Measurements from ENCODE around the gene ADAM23.

Gene ADAM23

DNA sequence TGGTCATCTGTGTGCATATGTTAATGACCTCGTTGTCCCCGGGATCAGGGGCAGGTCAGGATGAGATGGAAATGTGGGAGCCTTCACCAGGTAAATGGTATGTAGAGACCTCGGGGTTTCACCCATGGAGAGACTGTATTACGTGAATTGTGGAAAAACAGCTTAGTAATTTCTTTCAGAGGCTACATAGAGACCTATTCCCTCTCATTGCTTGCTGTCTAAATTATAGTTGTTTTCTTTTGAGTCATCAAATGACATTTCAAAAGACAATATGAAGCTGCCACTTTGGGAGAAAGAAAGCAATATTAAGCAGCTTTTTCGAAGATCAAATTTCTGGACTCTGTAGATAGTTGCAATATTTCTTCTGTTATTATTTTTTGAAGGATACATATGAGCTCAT lies 20.4 kb downstream of the ADAM23 start:
- H4K91ac ChIP-seq (ENCODE audit: low read depth, low read length, poor library complexity) = no peak overlapping the region
- no peaks in the 10 kb centered on the region for H3K79me1 ChIP-seq (ENCODE audit: low read depth, low read length)

GRCh38 chr2:206464597-206464996 lies 21.3 kb downstream of the ADAM23 start:
- no peak overlapping the region for H3K18ac ChIP-seq (ENCODE audit: low read length)
- H2AFZ ChIP-seq (ENCODE audit: low read length) = no peak overlapping the region
- H3K4me1 ChIP-seq (ENCODE audit: control insufficient read depth in 2 of 2, insufficient read depth in 1 of 2, low read depth in 1 of 2, low read length in 2 of 2) = no peaks in the 10 kb centered on the region
- no peak overlapping the region for H3K4ac ChIP-seq (ENCODE audit: low read length)
- no peak overlapping the region for H2BK15ac ChIP-seq (ENCODE audit: low read length)
- H3K4me3 ChIP-seq (ENCODE audit: low read length in 2 of 2) = no peak overlapping the region
- WGBS, 2 donors (ENCODE audit: extremely low coverage in 2 of 2, insufficient read length in 2 of 2, insufficient replicate concordance in 1 of 2) = no CpG with 5 or more reads among the region's 2 CpGs
- peaks cover 3 to 6% of the 10 kb centered on the region in 2 donors for H3K9me3 ChIP-seq (replicated peaks in 1 of 2; ENCODE audit: control insufficient read depth in 2 of 2, insufficient read depth in 1 of 2, low read depth in 1 of 2, low read length in 2 of 2)
- no peak overlapping the region for H3K14ac ChIP-seq (ENCODE audit: low read length)
- no peaks in the 10 kb centered on the region for H3K36me3 ChIP-seq (replicated peaks in 1 of 2; ENCODE audit: control insufficient read depth in 2 of 2, insufficient read depth in 2 of 2, low read length in 2 of 2)
- H3K27ac ChIP-seq (replicated peaks; ENCODE audit: low read length) = no peak overlapping the region
- DNase-seq (ENCODE audit: low spot score) = no peak
- H4K91ac ChIP-seq (ENCODE audit: low read depth, low read length, poor library complexity) = no peak overlapping the region
- no peak overlapping the region for H3K4me2 ChIP-seq (ENCODE audit: insufficient read depth, low read length, poor library complexity, severe bottlenecking)
- no peaks in the 10 kb centered on the region for H3K79me1 ChIP-seq (ENCODE audit: low read depth, low read length)
- no peak overlapping the region for H3K23ac ChIP-seq (ENCODE audit: low read depth, low read length, poor library complexity)
- no peak overlapping the region for H4K8ac ChIP-seq (ENCODE audit: low read depth, low read length)
- H3K27me3 ChIP-seq (ENCODE audit: control insufficient read depth in 3 of 3, insufficient read depth in 3 of 3, low read depth in 1 of 3, low read length in 3 of 3) = no peaks in the 10 kb centered on the region
- H2AK5ac ChIP-seq (ENCODE audit: low read depth, low read length) = no peak overlapping the region
- H2BK12ac ChIP-seq (ENCODE audit: low read length) = no peak overlapping the region
- H2BK120ac ChIP-seq (ENCODE audit: low read depth, low read length) = no peak overlapping the region
- no peak overlapping the region for H2BK5ac ChIP-seq (ENCODE audit: low read length)
- no peak overlapping the region for H3K9ac ChIP-seq (ENCODE audit: low read depth, low read length, poor library complexity)

More for the DNA sequence above, 20.4 kb downstream of the ADAM23 start:
- H2AK5ac ChIP-seq (ENCODE audit: low read depth, low read length) = no peak overlapping the region
- H3K23ac ChIP-seq (ENCODE audit: low read depth, low read length, poor library complexity) = no peak overlapping the region
- H3K4ac ChIP-seq (ENCODE audit: low read length) = no peak overlapping the region
- DNase-seq (ENCODE audit: low spot score) = no peak
- H3K36me3 ChIP-seq (replicated peaks in 1 of 2; ENCODE audit: control insufficient read depth in 2 of 2, insufficient read depth in 2 of 2, low read length in 2 of 2) = no peaks in the 10 kb centered on the region
- no peaks in the 10 kb centered on the region for H3K4me1 ChIP-seq (ENCODE audit: control insufficient read depth in 2 of 2, insufficient read depth in 1 of 2, low read depth in 1 of 2, low read length in 2 of 2)
- no CpG with 5 or more reads among the region's 5 CpGs for WGBS, 2 donors (ENCODE audit: extremely low coverage in 2 of 2, insufficient read length in 2 of 2, insufficient replicate concordance in 1 of 2)
- H2AFZ ChIP-seq (ENCODE audit: low read length) = no peak overlapping the region
- H2BK12ac ChIP-seq (ENCODE audit: low read length) = no peak overlapping the region
- H4K8ac ChIP-seq (ENCODE audit: low read depth, low read length) = no peak overlapping the region
- no peak overlapping the region for H3K4me3 ChIP-seq (ENCODE audit: low read length in 2 of 2)
- no peak overlapping the region for H3K9ac ChIP-seq (ENCODE audit: low read depth, low read length, poor library complexity)
- no peak overlapping the region for H2BK5ac ChIP-seq (ENCODE audit: low read length)
- H3K9me3 ChIP-seq (replicated peaks in 1 of 2; ENCODE audit: control insufficient read depth in 2 of 2, insufficient read depth in 1 of 2, low read depth in 1 of 2, low read length in 2 of 2) = peaks cover 3 to 6% of the 10 kb centered on the region in 2 donors
- no peak overlapping the region for H2BK120ac ChIP-seq (ENCODE audit: low read depth, low read length)
- no peak overlapping the region for H3K18ac ChIP-seq (ENCODE audit: low read length)
- H3K27ac ChIP-seq (replicated peaks; ENCODE audit: low read length) = no peak overlapping the region
- no peak overlapping the region for H3K14ac ChIP-seq (ENCODE audit: low read length)
- no peaks in the 10 kb centered on the region for H3K27me3 ChIP-seq (ENCODE audit: control insufficient read depth in 3 of 3, insufficient read depth in 3 of 3, low read depth in 1 of 3, low read length in 3 of 3)
- H2BK15ac ChIP-seq (ENCODE audit: low read length) = no peak overlapping the region
- no peak overlapping the region for H3K4me2 ChIP-seq (ENCODE audit: insufficient read depth, low read length, poor library complexity, severe bottlenecking)

DNA sequence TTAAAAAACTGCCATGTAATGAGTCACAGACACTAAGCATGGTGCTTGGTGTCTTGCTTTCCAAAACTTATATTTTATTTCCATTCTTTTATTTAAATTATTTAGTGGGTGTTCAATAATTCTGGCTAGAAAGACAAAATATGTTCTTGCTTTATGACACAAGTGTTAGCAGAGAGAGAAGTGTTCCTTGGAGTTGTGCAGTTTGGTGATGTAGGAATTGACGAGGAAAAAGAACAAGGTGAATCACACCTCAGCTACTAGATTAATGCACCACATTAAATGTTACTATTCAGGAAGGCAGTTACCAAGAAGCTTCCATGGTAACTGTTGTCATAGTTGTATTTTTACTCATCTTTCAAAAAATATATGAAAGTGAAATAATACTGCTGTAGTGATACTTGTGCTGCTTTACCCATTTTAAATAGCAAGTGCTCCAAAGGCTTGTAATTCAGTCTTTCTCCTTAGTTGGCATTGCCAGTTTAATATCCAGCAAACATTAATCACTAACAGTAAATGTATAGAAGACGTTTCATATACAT lies 28.3 kb downstream of the ADAM23 start:
- WGBS, 2 donors (ENCODE audit: extremely low coverage in 2 of 2, insufficient read length in 2 of 2, insufficient replicate concordance in 1 of 2) = no CpG with 5 or more reads among the region's 2 CpGs
- no peak overlapping the region for H3K23ac ChIP-seq (ENCODE audit: low read depth, low read length, poor library complexity)
- no peak overlapping the region for H3K4me2 ChIP-seq (ENCODE audit: insufficient read depth, low read length, poor library complexity, severe bottlenecking)
- no peaks in the 10 kb centered on the region for H3K27me3 ChIP-seq (ENCODE audit: control insufficient read depth in 3 of 3, insufficient read depth in 3 of 3, low read depth in 1 of 3, low read length in 3 of 3)
- no peaks in the 10 kb centered on the region for H3K79me1 ChIP-seq (ENCODE audit: low read depth, low read length)
- no peak overlapping the region for H2BK5ac ChIP-seq (ENCODE audit: low read length)
- no peaks in the 10 kb centered on the region for H3K36me3 ChIP-seq (replicated peaks in 1 of 2; ENCODE audit: control insufficient read depth in 2 of 2, insufficient read depth in 2 of 2, low read length in 2 of 2)
- H4K8ac ChIP-seq (ENCODE audit: low read depth, low read length) = no peak overlapping the region
- no peak overlapping the region for H2BK120ac ChIP-seq (ENCODE audit: low read depth, low read length)
- no peak overlapping the region for H3K27ac ChIP-seq (replicated peaks; ENCODE audit: low read length)
- no peak overlapping the region for H2AK5ac ChIP-seq (ENCODE audit: low read depth, low read length)
- H3K9ac ChIP-seq (ENCODE audit: low read depth, low read length, poor library complexity) = no peak overlapping the region
- DNase-seq (ENCODE audit: low spot score) = no peak
- no peak overlapping the region for H2AFZ ChIP-seq (ENCODE audit: low read length)
- H3K18ac ChIP-seq (ENCODE audit: low read length) = no peak overlapping the region
- no peak overlapping the region for H3K4ac ChIP-seq (ENCODE audit: low read length)
- no peak overlapping the region for H4K91ac ChIP-seq (ENCODE audit: low read depth, low read length, poor library complexity)
- H2BK12ac ChIP-seq (ENCODE audit: low read length) = no peak overlapping the region
- H2BK15ac ChIP-seq (ENCODE audit: low read length) = no peak overlapping the region
- H3K4me1 ChIP-seq (ENCODE audit: control insufficient read depth in 2 of 2, insufficient read depth in 1 of 2, low read depth in 1 of 2, low read length in 2 of 2) = no peaks in the 10 kb centered on the region
- H3K14ac ChIP-seq (ENCODE audit: low read length) = no peak overlapping the region
- H3K9me3 ChIP-seq (replicated peaks in 1 of 2; ENCODE audit: control insufficient read depth in 2 of 2, insufficient read depth in 1 of 2, low read depth in 1 of 2, low read length in 2 of 2) = peaks cover 0 to 6% of the 10 kb centered on the region in 2 donors
- no peak overlapping the region for H3K4me3 ChIP-seq (ENCODE audit: low read length in 2 of 2)

DNA sequence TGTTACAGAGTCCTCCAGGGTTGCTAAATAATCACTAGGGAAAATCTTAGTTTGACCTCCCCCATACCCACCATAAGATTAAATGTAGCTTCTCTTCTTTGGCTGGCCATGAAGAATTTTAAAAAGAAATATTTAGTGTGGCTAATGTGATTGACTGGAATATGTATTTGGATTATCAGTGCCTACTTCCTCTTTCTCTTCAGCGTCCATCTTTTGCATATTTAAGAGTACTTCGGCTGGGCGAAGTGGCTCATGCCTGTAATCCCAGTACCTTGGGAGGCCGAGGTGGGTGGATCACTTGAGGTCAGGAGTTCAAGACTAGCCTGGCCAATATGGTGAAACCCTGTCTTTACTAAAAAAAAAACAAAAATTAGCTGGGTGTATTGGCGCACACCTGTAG lies 28.8 kb downstream of the ADAM23 start:
- Histone ChIP-seq H4K91ac (ENCODE audit: low read depth, low read length, poor library complexity) (no peak overlapping the region), H3K4me1 (ENCODE audit: control insufficient read depth in 2 of 2, insufficient read depth in 1 of 2, low read depth in 1 of 2, low read length in 2 of 2) (no peaks in the 10 kb centered on the region), H2AK5ac (ENCODE audit: low read depth, low read length) (no peak overlapping the region), H2AFZ (ENCODE audit: low read length) (no peak overlapping the region), H2BK5ac (ENCODE audit: low read length) (no peak overlapping the region), H3K23ac (ENCODE audit: low read depth, low read length, poor library complexity) (no peak overlapping the region), H3K36me3 (replicated peaks in 1 of 2; ENCODE audit: control insufficient read depth in 2 of 2, insufficient read depth in 2 of 2, low read length in 2 of 2) (no peaks in the 10 kb centered on the region), H3K27me3 (ENCODE audit: control insufficient read depth in 3 of 3, insufficient read depth in 3 of 3, low read depth in 1 of 3, low read length in 3 of 3) (no peaks in the 10 kb centered on the region), H3K27ac (replicated peaks; ENCODE audit: low read length) (no peak overlapping the region), H3K4me3 (ENCODE audit: low read length in 2 of 2) (no peak overlapping the region), H3K14ac (ENCODE audit: low read length) (no peak overlapping the region), H3K4ac (ENCODE audit: low read length) (no peak overlapping the region), H2BK15ac (ENCODE audit: low read length) (no peak overlapping the region), H2BK12ac (ENCODE audit: low read length) (no peak overlapping the region), H3K4me2 (ENCODE audit: insufficient read depth, low read length, poor library complexity, severe bottlenecking) (no peak overlapping the region), H3K9ac (ENCODE audit: low read depth, low read length, poor library complexity) (no peak overlapping the region), H3K18ac (ENCODE audit: low read length) (no peak overlapping the region), H3K9me3 (replicated peaks in 1 of 2; ENCODE audit: control insufficient read depth in 2 of 2, insufficient read depth in 1 of 2, low read depth in 1 of 2, low read length in 2 of 2) (peaks cover 0 to 8% of the 10 kb centered on the region in 2 donors), H4K8ac (ENCODE audit: low read depth, low read length) (no peak overlapping the region), H3K79me1 (ENCODE audit: low read depth, low read length) (no peaks in the 10 kb centered on the region), H2BK120ac (ENCODE audit: low read depth, low read length) (no peak overlapping the region)
- DNase-seq (ENCODE audit: low spot score) = no peak
- WGBS, 2 donors (ENCODE audit: extremely low coverage in 2 of 2, insufficient read length in 2 of 2, insufficient replicate concordance in 1 of 2) = no CpG with 5 or more reads among the region's 5 CpGs
